NT2/D1 (cell line): ENCODE results near the gene PACS2.

Experiments
- YY1 ChIP-seq: IDR thresholded peaks from 2 replicates; pipeline ENCODE4 v1.6.1; 2011; ENCODE audit not compliant: insufficient read length, insufficient read depth
- ZNF274 ChIP-seq: IDR thresholded peaks from 2 replicates; pipeline ENCODE4 v1.6.1; 2011; ENCODE audit warnings: mild to moderate bottlenecking, low read depth, low read length

DNA sequence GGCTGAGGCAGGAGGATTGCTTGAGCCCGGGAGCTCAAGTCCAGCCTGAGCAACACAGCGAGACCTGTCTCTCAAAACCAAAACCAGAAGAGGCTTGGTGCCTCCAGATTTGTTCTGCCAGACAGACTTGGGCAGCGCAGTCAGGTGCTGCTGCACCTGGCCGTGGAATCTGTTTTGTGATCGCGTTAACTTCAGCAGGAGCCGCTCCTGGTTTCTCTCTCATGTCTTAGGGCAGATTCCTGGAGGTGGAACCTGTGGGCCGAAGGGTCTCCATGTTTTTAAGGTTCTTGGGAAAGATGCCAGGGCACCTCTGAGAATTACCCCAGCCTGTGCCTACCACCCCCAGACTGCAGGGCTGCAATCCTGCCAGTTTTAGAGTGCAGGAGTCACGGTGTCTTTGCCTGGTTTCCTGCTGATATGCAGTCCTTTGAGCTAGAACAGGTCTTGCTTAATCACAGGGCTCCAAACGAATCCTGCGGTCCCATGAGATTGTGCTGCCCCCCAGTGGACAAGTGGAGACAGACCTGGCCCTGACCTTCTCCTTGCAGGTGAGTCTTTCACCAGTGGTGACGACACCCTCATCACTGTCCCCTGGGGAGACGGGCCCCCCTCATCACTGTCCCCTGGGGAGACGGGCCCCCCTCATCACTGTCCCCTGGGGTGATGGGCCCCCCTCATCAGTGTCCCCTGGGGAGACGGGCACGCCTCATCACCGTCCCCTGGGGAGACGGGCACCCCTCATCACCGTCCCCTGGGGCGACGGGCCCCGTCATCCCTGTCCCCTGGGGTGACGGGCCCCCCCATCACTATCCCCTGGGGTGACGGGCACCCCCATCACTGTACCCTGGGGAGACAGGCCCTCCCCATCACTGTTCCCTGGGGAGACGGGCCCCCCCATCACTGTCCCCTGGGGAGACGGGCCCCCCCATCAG is 37.6 kb downstream of the PACS2 start:
- no peak for TF ChIP-seq ZNF274
- no peak for TF ChIP-seq YY1
